Ascending aorta (tissue), 2 donors: ENCODE data around the gene KDM2A. TPM values are rescaled to one million over a fixed set of nuclear protein-coding genes. Genes with fewer than 3 reads are reported as not detected.

ENCODE experiments used
- DNase-seq, 2 donors: peaks; one replicate each; pipeline ENCODE4 v3.0.0-alpha.2; 2019; ENCODE audit warnings: low spot score in 2 of 2
- H3K27ac ChIP-seq, 2 donors: fragments of 200-600 bp; sonication (generic); one replicate each; pipeline ENCODE4 v1.5.1; 2016 to 2017; ENCODE audit warnings: mild to moderate bottlenecking in 1 of 2
- H3K27me3 ChIP-seq: fragments of 200-600 bp; sonication (generic); one replicate; pipeline ENCODE4 v1.5.1; 2017
- H3K36me3 ChIP-seq, 2 donors: fragments of 200-600 bp; sonication (generic); one replicate each; pipeline ENCODE4 v1.5.1; 2016
- H3K4me1 ChIP-seq, 2 donors: fragments of 200-600 bp; sonication (generic); one replicate each; pipeline ENCODE4 v1.5.1; 2016 to 2017; ENCODE audit warnings: mild to moderate bottlenecking in 1 of 2
- H3K4me3 ChIP-seq, 2 donors: fragments of 200-600 bp; sonication (generic); one replicate each; pipeline ENCODE4 v1.5.1; 2016 to 2017; ENCODE audit warnings: mild to moderate bottlenecking in 1 of 2
- H3K9me3 ChIP-seq, 2 donors: fragments of 200-600 bp; sonication (generic); one replicate each; pipeline ENCODE4 v1.5.1; 2016
- CTCF ChIP-seq, 3 experiments: fragments of 200-600 bp in 2 of 3; fragments of 450-650 bp in 1 of 3; sonication (generic) in 2 of 3; IDR thresholded peaks; one replicate each; pipeline ENCODE4 v1.5.1; 2016 to 2019; ENCODE audit warnings: antibody characterized with exemption in 3 of 3, mild to moderate bottlenecking in 1 of 3, moderate library complexity in 1 of 3
- intact Hi-C: fragments of 100-400 bp; cut with DNase I; formaldehyde crosslinking; loops from one replicate; pipeline ENCODE4 v1.15.1; 2023
- total RNA-seq: library from RNA; depleted of rRNA; stranded (reverse); fragments of >200 nt; gene quantifications from one replicate; pipeline ENCODE4 v1.1.0, GENCODE V29; 2016

Gene KDM2A
- total RNA-seq, 1 donor from 2014 or later = 129 TPM

- TF ChIP-seq CTCF (IDR thresholded peaks at IDR 0.05) = peak in 2 of 3 experiments; percentile 14 to 19
- Histone ChIP-seq H3K27ac (peak overlapping the region; percentile 72 to 80), H3K9me3 (no peaks in the 10 kb centered on the region), H3K27me3 (no peaks in the 10 kb centered on the region), H3K4me1 (peaks cover 47 to 54% of the 10 kb centered on the region in 2 donors), H3K4me3 (peak overlapping the region; percentile 24 to 46), H3K36me3 (peaks cover 28 to 33% of the 10 kb centered on the region in 2 donors)
- DNase-seq = no peak
- intact Hi-C loops = loop anchor here (1.0 kb wide), 1 partner anchor 12 kb away; the partner anchor contains the start of gene ANKRD13D
Measured at GRCh38 chr11:67276781-67277230, 157.7 kb downstream of the KDM2A start.

- Histone ChIP-seq H3K27me3 (no peaks in the 10 kb centered on the region), H3K36me3 (peaks cover 34 to 39% of the 10 kb centered on the region in 2 donors), H3K4me3 (peak overlapping the region; percentile 24 to 46), H3K4me1 (peaks cover 42 to 52% of the 10 kb centered on the region in 2 donors), H3K27ac (peak overlapping the region; percentile 72 to 80), H3K9me3 (no peaks in the 10 kb centered on the region)
- DNase-seq = peak; percentile 79 to 95
- intact Hi-C loops = loop anchor here (1.0 kb wide), 1 partner anchor 12 kb away; the partner anchor contains the start of gene ANKRD13D
- TF ChIP-seq CTCF (IDR thresholded peaks at IDR 0.05) = no peak
Measured at GRCh38 chr11:67277231-67277961, 158.3 kb downstream of the KDM2A start.

- Histone ChIP-seq H3K4me1 (peaks cover 34 to 43% of the 10 kb centered on the region in 2 donors), H3K27me3 (no peaks in the 10 kb centered on the region), H3K36me3 (peaks cover 44 to 49% of the 10 kb centered on the region in 2 donors), H3K4me3 (peak overlapping the region in 1 of 2 donors; percentile 24), H3K27ac (peak overlapping the region; percentile 72 to 80), H3K9me3 (no peaks in the 10 kb centered on the region)
- intact Hi-C loops = no loop called here
- no peak for DNase-seq
- TF ChIP-seq CTCF (IDR thresholded peaks at IDR 0.05) = no peak
Measured at GRCh38 chr11:67278135-67278938, 159.3 kb downstream of the KDM2A start.

- Histone ChIP-seq H3K4me1 (peaks cover 26 to 35% of the 10 kb centered on the region in 2 donors), H3K4me3 (no peak overlapping the region), H3K27me3 (no peaks in the 10 kb centered on the region), H3K27ac (peak overlapping the region; percentile 72 to 80), H3K9me3 (no peaks in the 10 kb centered on the region), H3K36me3 (peaks cover 51 to 56% of the 10 kb centered on the region in 2 donors)
- no peak for DNase-seq
- intact Hi-C loops = no loop called here
- TF ChIP-seq CTCF (IDR thresholded peaks at IDR 0.05) = no peak
Measured at GRCh38 chr11:67278939-67279588, 160.0 kb downstream of the KDM2A start.

- H3K27me3 ChIP-seq = no peaks in the 10 kb centered on the region
- no peak for TF ChIP-seq CTCF (IDR thresholded peaks at IDR 0.05)
- peak overlapping the region; percentile 41 to 80 for H3K27ac ChIP-seq
- H3K36me3 ChIP-seq = peaks cover 58 to 63% of the 10 kb centered on the region in 2 donors
- peaks cover 21 to 30% of the 10 kb centered on the region in 2 donors for H3K4me1 ChIP-seq
- DNase-seq = no peak
- H3K4me3 ChIP-seq = no peak overlapping the region
- no peaks in the 10 kb centered on the region for H3K9me3 ChIP-seq
- intact Hi-C loops = no loop called here
Measured at GRCh38 chr11:67279589-67280340, 160.7 kb downstream of the KDM2A start.
